Measurements from ENCODE around the gene CTXND1.

DNA sequence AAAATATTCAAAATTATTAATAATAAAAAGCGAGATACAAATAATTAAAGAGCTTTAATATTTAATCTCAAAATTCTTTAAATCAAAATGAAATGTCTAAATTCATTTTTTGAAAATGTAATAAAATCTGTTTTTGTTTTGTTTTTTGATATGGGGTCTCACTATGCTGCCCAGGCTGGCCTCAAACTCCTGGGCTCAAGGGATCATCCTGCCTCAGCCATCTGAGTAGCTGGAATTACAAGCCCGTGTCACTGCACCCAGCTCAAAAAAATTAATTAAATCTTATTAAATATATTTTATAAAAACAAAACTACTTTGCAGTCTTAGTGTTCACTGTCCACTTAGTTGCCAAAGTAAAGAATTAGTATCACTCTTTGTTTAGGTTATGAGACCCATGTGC, 60.8 kb downstream of the CTXND1 start:
- TF ChIP-seq BACH2 (CRISPR knock-in tag; IDR thresholded peaks at IDR 0.05; ENCODE audit: borderline replicate concordance) (no peak), GLIS3 (CRISPR knock-in tag; IDR thresholded peaks at IDR 0.05) (no peak), RARB (CRISPR knock-in tag; IDR thresholded peaks at IDR 0.05) (no peak), CSRNP3 (CRISPR knock-in tag; IDR thresholded peaks at IDR 0.05) (no peak), TCF4 (CRISPR knock-in tag; IDR thresholded peaks at IDR 0.05; ENCODE audit: borderline replicate concordance) (no peak), ESRRG (CRISPR knock-in tag; IDR thresholded peaks at IDR 0.05) (no peak), ZNF565 (CRISPR knock-in tag; conservative IDR thresholded peaks at IDR 0.05; ENCODE audit: low read depth) (no peak), ZFP30 (CRISPR knock-in tag; IDR thresholded peaks at IDR 0.05) (no peak), ISL1 (CRISPR knock-in tag; IDR thresholded peaks at IDR 0.05) (no peak), ARNTL (CRISPR knock-in tag; IDR thresholded peaks at IDR 0.05; ENCODE audit: borderline replicate concordance, low read depth) (no peak), TSHZ2 (CRISPR knock-in tag; IDR thresholded peaks at IDR 0.05) (no peak), PPARA (CRISPR knock-in tag; IDR thresholded peaks at IDR 0.05; ENCODE audit: borderline replicate concordance) (no peak)
- TF ChIP-seq, protein P1, sequence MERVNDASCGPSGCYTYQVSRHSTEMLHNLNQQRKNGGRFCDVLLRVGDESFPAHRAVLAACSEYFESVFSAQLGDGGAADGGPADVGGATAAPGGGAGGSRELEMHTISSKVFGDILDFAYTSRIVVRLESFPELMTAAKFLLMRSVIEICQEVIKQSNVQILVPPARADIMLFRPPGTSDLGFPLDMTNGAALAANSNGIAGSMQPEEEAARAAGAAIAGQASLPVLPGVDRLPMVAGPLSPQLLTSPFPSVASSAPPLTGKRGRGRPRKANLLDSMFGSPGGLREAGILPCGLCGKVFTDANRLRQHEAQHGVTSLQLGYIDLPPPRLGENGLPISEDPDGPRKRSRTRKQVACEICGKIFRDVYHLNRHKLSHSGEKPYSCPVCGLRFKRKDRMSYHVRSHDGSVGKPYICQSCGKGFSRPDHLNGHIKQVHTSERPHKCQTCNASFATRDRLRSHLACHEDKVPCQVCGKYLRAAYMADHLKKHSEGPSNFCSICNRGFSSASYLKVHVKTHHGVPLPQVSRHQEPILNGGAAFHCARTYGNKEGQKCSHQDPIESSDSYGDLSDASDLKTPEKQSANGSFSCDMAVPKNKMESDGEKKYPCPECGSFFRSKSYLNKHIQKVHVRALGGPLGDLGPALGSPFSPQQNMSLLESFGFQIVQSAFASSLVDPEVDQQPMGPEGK (CRISPR knock-in tag; IDR thresholded peaks at IDR 0.05; ENCODE audit: borderline replicate concordance), result no peak
- TF ChIP-seq, protein P2, sequence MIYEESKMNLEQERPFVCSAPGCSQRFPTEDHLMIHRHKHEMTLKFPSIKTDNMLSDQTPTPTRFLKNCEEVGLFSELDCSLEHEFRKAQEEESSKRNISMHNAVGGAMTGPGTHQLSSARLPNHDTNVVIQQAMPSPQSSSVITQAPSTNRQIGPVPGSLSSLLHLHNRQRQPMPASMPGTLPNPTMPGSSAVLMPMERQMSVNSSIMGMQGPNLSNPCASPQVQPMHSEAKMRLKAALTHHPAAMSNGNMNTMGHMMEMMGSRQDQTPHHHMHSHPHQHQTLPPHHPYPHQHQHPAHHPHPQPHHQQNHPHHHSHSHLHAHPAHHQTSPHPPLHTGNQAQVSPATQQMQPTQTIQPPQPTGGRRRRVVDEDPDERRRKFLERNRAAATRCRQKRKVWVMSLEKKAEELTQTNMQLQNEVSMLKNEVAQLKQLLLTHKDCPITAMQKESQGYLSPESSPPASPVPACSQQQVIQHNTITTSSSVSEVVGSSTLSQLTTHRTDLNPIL (CRISPR knock-in tag; IDR thresholded peaks at IDR 0.05; ENCODE audit: low read depth), result no peak

Measured in SK-N-SH treated with all-trans-retinoic acid at 6 μM for 48 hours (cell line).